Measurements from ENCODE around the gene STPG2. TPM values are rescaled to one million over a fixed set of nuclear protein-coding genes. Genes with fewer than 3 reads are reported as not detected.

Gene STPG2
- total RNA-seq, 4 donors from 2014 or later, result 0.42 TPM; not detected in 3

DNA sequence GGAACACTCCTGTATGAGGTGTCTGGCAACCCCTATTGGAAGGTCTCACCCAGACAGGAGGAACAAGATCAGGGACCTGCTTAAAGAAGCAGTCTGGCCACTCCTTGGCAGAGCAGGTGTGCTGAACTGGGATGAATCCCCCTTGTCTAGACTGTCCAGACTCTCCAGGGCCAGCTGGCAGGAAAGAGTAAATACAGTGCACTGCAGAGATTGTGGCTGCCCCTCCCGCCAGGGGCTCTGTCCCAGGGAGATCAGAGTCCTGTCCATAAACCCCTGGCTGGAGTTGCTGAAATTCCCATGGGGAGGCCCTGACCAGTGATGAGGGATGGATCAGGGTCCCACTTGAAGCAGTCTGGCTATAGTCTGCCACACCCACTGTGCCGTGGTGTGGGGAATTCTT lies 17.7 kb downstream of the STPG2 start:
- in situ Hi-C loops (cut with MboI; ENCODE audit: low sequenced_read_pairs in 4 of 4), result no loop called here
- Histone ChIP-seq H3K27ac (no peak overlapping the region), H3K9me3 (no peaks in the 10 kb centered on the region), H3K4me3 (no peak overlapping the region), H3K36me3 (no peaks in the 10 kb centered on the region), H3K4me1 (no peaks in the 10 kb centered on the region), H3K27me3 (no peaks in the 10 kb centered on the region)
- TF ChIP-seq, protein P1, sequence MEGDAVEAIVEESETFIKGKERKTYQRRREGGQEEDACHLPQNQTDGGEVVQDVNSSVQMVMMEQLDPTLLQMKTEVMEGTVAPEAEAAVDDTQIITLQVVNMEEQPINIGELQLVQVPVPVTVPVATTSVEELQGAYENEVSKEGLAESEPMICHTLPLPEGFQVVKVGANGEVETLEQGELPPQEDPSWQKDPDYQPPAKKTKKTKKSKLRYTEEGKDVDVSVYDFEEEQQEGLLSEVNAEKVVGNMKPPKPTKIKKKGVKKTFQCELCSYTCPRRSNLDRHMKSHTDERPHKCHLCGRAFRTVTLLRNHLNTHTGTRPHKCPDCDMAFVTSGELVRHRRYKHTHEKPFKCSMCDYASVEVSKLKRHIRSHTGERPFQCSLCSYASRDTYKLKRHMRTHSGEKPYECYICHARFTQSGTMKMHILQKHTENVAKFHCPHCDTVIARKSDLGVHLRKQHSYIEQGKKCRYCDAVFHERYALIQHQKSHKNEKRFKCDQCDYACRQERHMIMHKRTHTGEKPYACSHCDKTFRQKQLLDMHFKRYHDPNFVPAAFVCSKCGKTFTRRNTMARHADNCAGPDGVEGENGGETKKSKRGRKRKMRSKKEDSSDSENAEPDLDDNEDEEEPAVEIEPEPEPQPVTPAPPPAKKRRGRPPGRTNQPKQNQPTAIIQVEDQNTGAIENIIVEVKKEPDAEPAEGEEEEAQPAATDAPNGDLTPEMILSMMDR (IDR thresholded peaks at IDR 0.05 in 4 of 5, conservative IDR thresholded peaks at IDR 0.05 in 1 of 5), result no peak
- no peak for TF ChIP-seq POLR2A (IDR thresholded peaks at IDR 0.05)
- intact Hi-C loops (cut with DNase I; ENCODE audit: low total_unique reads), result no loop called here
- ATAC-seq (no peak), DNase-seq (no peak)

DNA sequence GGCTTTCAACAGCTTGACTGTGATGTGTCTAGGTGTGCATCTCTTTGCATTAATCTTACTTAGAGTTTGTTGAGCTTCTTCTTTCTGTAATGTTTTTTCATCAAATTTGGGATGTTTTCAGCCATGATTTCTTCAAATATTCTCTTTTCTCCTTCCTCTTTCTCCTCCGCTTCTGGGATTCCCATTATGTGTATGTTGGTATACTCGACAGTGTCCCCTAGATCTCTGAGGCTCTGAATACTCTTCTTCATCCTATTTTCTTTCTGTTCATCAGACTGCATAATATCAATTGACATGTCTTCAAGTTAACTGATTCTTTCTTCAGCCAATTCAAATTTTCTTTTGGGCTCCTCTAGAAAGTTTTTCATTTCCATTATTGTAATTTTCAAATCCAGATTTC lies 25.9 kb downstream of the STPG2 start:
- Histone ChIP-seq H3K27me3 (no peaks in the 10 kb centered on the region), H3K36me3 (no peaks in the 10 kb centered on the region), H3K4me3 (no peak overlapping the region), H3K9me3 (no peaks in the 10 kb centered on the region), H3K27ac (no peak overlapping the region), H3K4me1 (no peaks in the 10 kb centered on the region)
- DNase-seq (no peak), ATAC-seq (no peak)
- TF ChIP-seq, protein P1 (IDR thresholded peaks at IDR 0.05 in 4 of 5, conservative IDR thresholded peaks at IDR 0.05 in 1 of 5), result no peak
- TF ChIP-seq POLR2A (IDR thresholded peaks at IDR 0.05), result no peak
- in situ Hi-C loops (cut with MboI; ENCODE audit: low sequenced_read_pairs in 4 of 4) (no loop called here), intact Hi-C loops (cut with DNase I; ENCODE audit: low total_unique reads) (no loop called here)

DNA sequence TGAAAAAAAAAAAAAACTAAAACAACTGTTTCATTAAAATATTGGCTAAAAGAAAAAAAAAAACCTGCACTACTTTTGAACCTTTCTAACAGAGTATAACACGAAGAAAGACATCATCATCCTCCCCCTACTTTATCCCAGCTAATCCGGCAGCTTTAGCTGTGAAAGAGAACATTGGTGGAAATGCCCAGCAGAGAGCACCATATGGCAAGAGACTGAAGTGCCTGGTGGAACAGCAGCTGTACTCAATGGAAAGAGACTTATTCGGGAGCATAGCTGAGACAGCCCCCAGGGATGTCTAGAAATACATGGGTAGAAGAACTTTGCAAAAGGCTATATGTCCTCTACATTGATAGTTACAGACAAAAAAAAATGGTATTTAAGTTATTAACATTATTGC lies 30.3 kb downstream of the STPG2 start:
- ATAC-seq (peak in 1 of 2 donors; percentile 42), DNase-seq (no peak)
- H3K36me3 ChIP-seq, result no peaks in the 10 kb centered on the region
- H3K9me3 ChIP-seq, result no peaks in the 10 kb centered on the region
- in situ Hi-C loops (cut with MboI; ENCODE audit: low sequenced_read_pairs in 4 of 4), result no loop called here
- H3K4me3 ChIP-seq, result no peak overlapping the region
- intact Hi-C loops (cut with DNase I; ENCODE audit: low total_unique reads), result no loop called here
- H3K27me3 ChIP-seq, result no peaks in the 10 kb centered on the region
- peaks cover 0 to 1% of the 10 kb centered on the region in 2 donors for H3K4me1 ChIP-seq
- no peak for TF ChIP-seq POLR2A (IDR thresholded peaks at IDR 0.05)
- TF ChIP-seq, protein P1 (IDR thresholded peaks at IDR 0.05 in 4 of 5, conservative IDR thresholded peaks at IDR 0.05 in 1 of 5), result peak in 2 of 5 experiments; percentile 27 to 32
- H3K27ac ChIP-seq, result no peak overlapping the region

DNA sequence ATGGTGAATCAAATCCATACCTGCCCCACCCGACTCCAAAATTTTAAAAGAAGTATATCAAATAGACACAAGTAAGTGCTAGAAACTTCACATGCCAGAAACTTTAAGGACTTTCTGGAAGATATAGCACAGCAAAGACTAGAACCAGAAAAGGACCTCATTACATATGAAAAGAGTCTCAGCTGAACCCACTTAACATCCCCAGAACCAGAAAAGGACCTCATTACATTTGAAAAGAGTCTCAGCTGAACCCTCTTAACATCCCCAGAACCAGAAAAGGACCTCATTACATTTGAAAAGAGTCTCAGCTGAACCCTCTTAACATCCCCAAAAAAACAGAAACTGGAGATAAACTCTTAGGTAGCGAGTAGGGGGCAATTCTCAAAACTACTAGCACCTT lies 32.3 kb downstream of the STPG2 start:
- intact Hi-C loops (cut with DNase I; ENCODE audit: low total_unique reads), result no loop called here
- DNase-seq, result no peak
- ATAC-seq, result no peak
- in situ Hi-C loops (cut with MboI; ENCODE audit: low sequenced_read_pairs in 4 of 4), result no loop called here
- Histone ChIP-seq H3K9me3 (no peaks in the 10 kb centered on the region), H3K27ac (no peak overlapping the region), H3K4me3 (no peak overlapping the region), H3K36me3 (no peaks in the 10 kb centered on the region), H3K4me1 (peaks cover 0 to 3% of the 10 kb centered on the region in 2 donors), H3K27me3 (no peaks in the 10 kb centered on the region)
- TF ChIP-seq, protein P1 (IDR thresholded peaks at IDR 0.05 in 4 of 5, conservative IDR thresholded peaks at IDR 0.05 in 1 of 5), result no peak
- no peak for TF ChIP-seq POLR2A (IDR thresholded peaks at IDR 0.05)

DNA sequence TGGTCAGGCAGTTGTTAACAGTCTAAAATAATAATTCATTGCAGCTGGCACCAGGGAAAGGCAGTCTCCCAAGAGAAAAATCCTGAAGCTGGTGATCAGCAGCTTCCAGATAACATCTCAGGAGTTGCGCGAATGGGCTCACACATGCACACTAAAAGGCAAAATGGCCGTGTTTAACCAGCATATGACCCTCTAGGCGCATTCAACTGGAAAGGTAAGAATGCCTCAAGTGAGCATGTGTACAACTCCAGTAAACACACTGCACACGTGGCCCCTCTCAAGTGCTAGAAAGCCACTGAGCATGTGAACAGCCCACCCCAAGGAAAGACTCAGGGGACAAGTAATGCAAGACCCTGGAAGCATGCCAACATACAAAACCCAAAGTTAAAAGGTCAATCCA lies 33.1 kb downstream of the STPG2 start:
- in situ Hi-C loops (cut with MboI; ENCODE audit: low sequenced_read_pairs in 4 of 4), result no loop called here
- Histone ChIP-seq H3K9me3 (no peaks in the 10 kb centered on the region), H3K4me1 (peaks cover 0 to 3% of the 10 kb centered on the region in 2 donors), H3K27me3 (no peaks in the 10 kb centered on the region), H3K36me3 (no peaks in the 10 kb centered on the region), H3K4me3 (no peak overlapping the region), H3K27ac (no peak overlapping the region)
- no peak for DNase-seq
- TF ChIP-seq, protein P1 (IDR thresholded peaks at IDR 0.05 in 4 of 5, conservative IDR thresholded peaks at IDR 0.05 in 1 of 5), result no peak
- no peak for TF ChIP-seq POLR2A (IDR thresholded peaks at IDR 0.05)
- no peak for ATAC-seq
- intact Hi-C loops (cut with DNase I; ENCODE audit: low total_unique reads), result no loop called here
